Neural progenitor cell (in vitro differentiated cells): Measurements from ENCODE around the gene CNTRL. TPM values are rescaled to one million over a fixed set of nuclear protein-coding genes. Genes with fewer than 3 reads are reported as not detected.

ENCODE experiments used
- DNase-seq: peaks from one replicate; pipeline ENCODE4 v3.0.0-alpha.2; 2016; ENCODE audit warnings: low spot score
- H2AFZ ChIP-seq: fragments of 200-600 bp; sonication (generic); replicated peaks from 2 replicates; pipeline ENCODE4 v1.6.1; 2016; ENCODE audit warnings: antibody characterized with exemption
- H3F3A ChIP-seq: fragments of 200-600 bp; sonication (generic); 2 replicates; pipeline ENCODE4 v1.6.1; 2016; ENCODE audit warnings: antibody characterized with exemption, low read depth
- H3K27ac ChIP-seq: fragments of 200-600 bp; sonication (generic); 2 replicates; pipeline ENCODE4 v1.5.1; 2016; ENCODE audit warnings: mild to moderate bottlenecking
- H3K27me3 ChIP-seq: fragments of 200-600 bp; sonication (generic); 2 replicates; pipeline ENCODE4 v1.6.1; 2016; ENCODE audit warnings: mild to moderate bottlenecking, moderate library complexity
- H3K36me3 ChIP-seq: fragments of 200-600 bp; sonication (generic); 2 replicates; pipeline ENCODE4 v1.5.1; 2016
- H3K4me1 ChIP-seq: fragments of 200-600 bp; sonication (generic); 2 replicates; pipeline ENCODE4 v1.6.1; 2016; ENCODE audit warnings: mixed run types
- H3K4me2 ChIP-seq: fragments of 200-600 bp; sonication (generic); 2 replicates; pipeline ENCODE4 v1.6.1; 2016
- H3K4me3 ChIP-seq: fragments of 200-600 bp; sonication (generic); 2 replicates; pipeline ENCODE4 v1.5.1; 2016
- H3K79me2 ChIP-seq: fragments of 200-600 bp; sonication (generic); 2 replicates; pipeline ENCODE4 v1.6.1; 2016; ENCODE audit warnings: low read depth
- H3K9ac ChIP-seq: fragments of 200-600 bp; sonication (generic); 2 replicates; pipeline ENCODE4 v1.6.1; 2016
- H3K9me3 ChIP-seq: fragments of 200-600 bp; sonication (generic); 2 replicates; pipeline ENCODE4 v1.5.1; 2016; ENCODE audit warnings: low read depth
- H4K20me1 ChIP-seq: fragments of 200-600 bp; sonication (generic); 2 replicates; pipeline ENCODE4 v1.6.1; 2016; ENCODE audit warnings: low read depth
- H3K27ac Mint-ChIP-seq: 3 replicates; pipeline ENCODE4 v1.8.0; 2021; ENCODE audit warnings: mixed read lengths
- H3K27me3 Mint-ChIP-seq: 2 replicates; pipeline ENCODE4 v1.8.0; 2022; ENCODE audit warnings: low read depth, mild to moderate bottlenecking, inconsistent platforms, moderate library complexity, mixed read lengths; ENCODE audit not compliant: insufficient read depth
- H3K36me3 Mint-ChIP-seq: 3 replicates; pipeline ENCODE4 v1.8.0; 2021; ENCODE audit warnings: mixed read lengths
- H3K4me1 Mint-ChIP-seq: 3 replicates; pipeline ENCODE4 v1.8.0; 2021; ENCODE audit warnings: mixed read lengths
- H3K4me3 Mint-ChIP-seq: 3 replicates; pipeline ENCODE4 v1.8.0; 2021; ENCODE audit warnings: mild to moderate bottlenecking, moderate library complexity, mixed read lengths
- H3K9me3 Mint-ChIP-seq: 3 replicates; pipeline ENCODE4 v1.8.0; 2020; ENCODE audit warnings: mixed read lengths
- CTCF ChIP-seq: fragments of 200-600 bp; sonication (generic); IDR thresholded peaks from 2 replicates; pipeline ENCODE4 v1.5.1; 2017; ENCODE audit warnings: antibody characterized with exemption, mild to moderate bottlenecking
- EZH2 ChIP-seq: fragments of 200-600 bp; sonication (generic); IDR thresholded peaks from 2 replicates; pipeline ENCODE4 v1.6.1; 2017; ENCODE audit warnings: antibody characterized with exemption, mild to moderate bottlenecking, moderate library complexity
- EZH2phosphoT487 ChIP-seq: fragments of 200-600 bp; sonication (generic); IDR thresholded peaks from 2 replicates; pipeline ENCODE4 v1.6.1; 2017; ENCODE audit warnings: antibody characterized with exemption
- total RNA-seq: library from RNA; depleted of rRNA; stranded (reverse); fragments of >200 nt; gene quantifications from 2 replicates; pipeline ENCODE4 v1.2.3, GENCODE V29; 2015; ENCODE audit warnings: low replicate concordance

Gene CNTRL
- total RNA-seq, 1 donor from 2014 or later: 45.4 TPM

DNA sequence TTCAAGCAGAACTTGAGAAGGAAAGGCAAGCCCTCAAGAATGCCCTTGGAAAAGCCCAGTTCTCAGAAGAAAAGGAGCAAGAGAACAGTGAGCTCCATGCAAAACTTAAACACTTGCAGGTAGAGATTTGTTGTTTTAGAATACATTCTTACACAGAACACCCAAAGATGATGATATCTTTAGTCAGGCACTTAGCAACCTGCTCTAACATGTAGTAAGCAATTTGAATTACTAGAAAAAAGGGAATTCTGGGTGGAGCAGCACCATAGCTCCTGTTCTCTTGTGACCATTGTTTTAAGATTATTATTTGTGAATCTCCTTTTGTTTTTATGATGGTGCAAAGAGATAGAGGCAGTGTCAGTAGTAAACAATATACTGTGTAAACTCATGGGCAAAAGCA lies 63.8 kb downstream of the CNTRL start:
- Histone ChIP-seq H3K4me2 (no peak overlapping the region), H3K9me3 (no peaks in the 10 kb centered on the region), H3K4me3 (no peak overlapping the region), H4K20me1 (no peaks in the 10 kb centered on the region), H3F3A (peaks cover 8% of the 10 kb centered on the region), H3K79me2 (no peaks in the 10 kb centered on the region), H3K4me1 (peaks cover 11% of the 10 kb centered on the region), H3K27me3 (no peaks in the 10 kb centered on the region), H2AFZ (no peak overlapping the region), H3K27ac (no peak overlapping the region), H3K36me3 (no peaks in the 10 kb centered on the region), H3K9ac (no peak overlapping the region)
- H3K4me3 Mint-ChIP-seq: no peak overlapping the region
- no peaks in the 10 kb centered on the region for H3K4me1 Mint-ChIP-seq
- no peak overlapping the region for H3K27ac Mint-ChIP-seq
- peaks cover 20% of the 10 kb centered on the region for H3K36me3 Mint-ChIP-seq
- H3K27me3 Mint-ChIP-seq: no peaks in the 10 kb centered on the region
- TF ChIP-seq EZH2: no peak
- TF ChIP-seq CTCF: no peak
- no peak for TF ChIP-seq EZH2phosphoT487
- H3K9me3 Mint-ChIP-seq: no peaks in the 10 kb centered on the region
- no peak for DNase-seq

DNA sequence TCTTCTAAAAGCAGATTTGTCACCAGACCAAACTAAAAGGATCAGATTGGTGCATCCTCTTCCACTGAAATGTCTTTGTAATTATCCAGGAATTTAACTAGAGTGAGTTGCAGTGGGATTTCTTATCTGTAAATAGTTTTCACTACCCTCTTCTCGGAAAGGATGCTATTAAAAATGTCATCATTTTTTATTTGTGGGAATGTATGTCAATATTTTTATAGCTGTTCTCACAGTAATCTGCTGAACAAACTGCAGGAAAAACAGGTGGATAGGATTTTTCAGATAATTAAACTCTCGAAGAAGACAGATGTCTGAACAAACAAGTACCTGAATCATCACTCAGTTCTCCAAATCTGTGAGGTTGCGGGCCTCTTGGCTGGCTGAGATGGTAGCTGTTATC lies 64.2 kb downstream of the CNTRL start:
- Histone ChIP-seq H3K36me3 (no peaks in the 10 kb centered on the region), H3K4me2 (no peak overlapping the region), H3K79me2 (no peaks in the 10 kb centered on the region), H3K9ac (no peak overlapping the region), H3K4me3 (no peak overlapping the region), H3F3A (peaks cover 8% of the 10 kb centered on the region), H3K27me3 (no peaks in the 10 kb centered on the region), H3K4me1 (peaks cover 11% of the 10 kb centered on the region), H2AFZ (no peak overlapping the region), H3K9me3 (no peaks in the 10 kb centered on the region), H4K20me1 (no peaks in the 10 kb centered on the region), H3K27ac (no peak overlapping the region)
- Mint-ChIP-seq H3K27ac (no peak overlapping the region), H3K4me1 (no peaks in the 10 kb centered on the region), H3K4me3 (no peak overlapping the region), H3K9me3 (no peaks in the 10 kb centered on the region), H3K36me3 (peaks cover 20% of the 10 kb centered on the region), H3K27me3 (no peaks in the 10 kb centered on the region)
- TF ChIP-seq CTCF: no peak
- no peak for TF ChIP-seq EZH2
- no peak for TF ChIP-seq EZH2phosphoT487
- DNase-seq: no peak

- no peak overlapping the region for H2AFZ ChIP-seq
- H3K4me1 ChIP-seq: peaks cover 8% of the 10 kb centered on the region
- no peak overlapping the region for H3K9ac ChIP-seq
- H3K36me3 ChIP-seq: no peaks in the 10 kb centered on the region
- no peak overlapping the region for H3K27ac ChIP-seq
- H3K4me2 ChIP-seq: no peak overlapping the region
- H3K27me3 ChIP-seq: no peaks in the 10 kb centered on the region
- no peaks in the 10 kb centered on the region for H3K79me2 ChIP-seq
- Mint-ChIP-seq H3K4me3 (no peak overlapping the region), H3K27ac (no peak overlapping the region), H3K36me3 (peaks cover 19% of the 10 kb centered on the region), H3K9me3 (no peaks in the 10 kb centered on the region), H3K27me3 (no peaks in the 10 kb centered on the region), H3K4me1 (no peaks in the 10 kb centered on the region)
- no peaks in the 10 kb centered on the region for H3K9me3 ChIP-seq
- no peak overlapping the region for H3K4me3 ChIP-seq
- TF ChIP-seq EZH2: no peak
- TF ChIP-seq EZH2phosphoT487: no peak
- TF ChIP-seq CTCF: no peak
- no peaks in the 10 kb centered on the region for H4K20me1 ChIP-seq
- peaks cover 6% of the 10 kb centered on the region for H3F3A ChIP-seq
- DNase-seq: no peak
Observed at GRCh38 chr9:121140162-121140561, 65.4 kb downstream of the CNTRL start.
